ENCODE measurements around the gene PRELID1. TPM values are rescaled to one million over a fixed set of nuclear protein-coding genes. Genes with fewer than 3 reads are reported as not detected.

Gene PRELID1
- total RNA-seq, 2 donors from 2014 or later: 42.2 to 54.0 TPM

DNA sequence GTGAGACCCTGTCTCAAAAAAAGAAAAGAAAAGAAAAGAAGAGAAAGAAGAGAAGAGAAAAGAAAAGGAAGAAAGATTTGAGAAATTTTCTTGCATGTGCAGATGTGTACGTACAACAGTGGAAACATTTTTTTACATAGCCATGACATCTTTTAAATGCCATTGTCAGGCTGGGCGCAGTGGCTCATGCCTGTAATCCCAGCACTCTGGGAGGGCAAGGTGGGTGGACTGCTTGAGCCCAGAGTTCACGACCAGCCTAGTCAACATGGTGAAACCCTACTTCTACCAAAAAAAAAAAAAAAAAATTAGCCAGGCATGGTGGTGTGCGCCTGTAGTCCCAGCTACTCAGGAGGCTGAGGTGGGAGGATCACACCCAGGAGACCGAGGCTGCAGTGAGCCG, 41.3 kb downstream of the PRELID1 start:
- no peaks in the 10 kb centered on the region for H3K27me3 ChIP-seq (replicated peaks; ENCODE audit: insufficient read depth)
- ATAC-seq (ENCODE audit: insufficient number of reproducible peaks, low FRiP score, low read depth): no peak
- no peaks in the 10 kb centered on the region for H3K9me3 ChIP-seq
- no peak overlapping the region for H3K4me3 ChIP-seq
- no peak for TF ChIP-seq CTCF (IDR thresholded peaks at IDR 0.05)
- H3K36me3 ChIP-seq: peaks cover 14% of the 10 kb centered on the region
- DNase-seq (ENCODE audit: low spot score): no peak
- H3K27ac ChIP-seq: no peak overlapping the region
- peaks cover 8 to 31% of the 10 kb centered on the region in 2 donors for H3K4me1 ChIP-seq (ENCODE audit: control insufficient read depth in 1 of 2, low read depth in 2 of 2)

- H3K9me3 ChIP-seq: no peaks in the 10 kb centered on the region
- no peak overlapping the region for H3K27ac ChIP-seq
- peaks cover 6% of the 10 kb centered on the region for H3K36me3 ChIP-seq
- no peak for TF ChIP-seq CTCF (IDR thresholded peaks at IDR 0.05)
- no peak for ATAC-seq (ENCODE audit: insufficient number of reproducible peaks, low FRiP score, low read depth)
- no peaks in the 10 kb centered on the region for H3K27me3 ChIP-seq (replicated peaks; ENCODE audit: insufficient read depth)
- peaks cover 18 to 43% of the 10 kb centered on the region in 2 donors for H3K4me1 ChIP-seq (ENCODE audit: control insufficient read depth in 1 of 2, low read depth in 2 of 2)
- no peak for DNase-seq (ENCODE audit: low spot score)
- no peak overlapping the region for H3K4me3 ChIP-seq
Measured at GRCh38 chr5:177346820-177347219, 43.2 kb downstream of the PRELID1 start.

- no peak for ATAC-seq (ENCODE audit: insufficient number of reproducible peaks, low FRiP score, low read depth)
- peaks cover 18 to 46% of the 10 kb centered on the region in 2 donors for H3K4me1 ChIP-seq (ENCODE audit: control insufficient read depth in 1 of 2, low read depth in 2 of 2)
Measured at GRCh38 chr5:177347699-177348098, 44.1 kb downstream of the PRELID1 start.

GRCh38 chr5:177349362-177349647, 45.7 kb downstream of the PRELID1 start:
- no peak overlapping the region for H3K4me3 ChIP-seq
- H3K27ac ChIP-seq: no peak overlapping the region
- peaks cover 5% of the 10 kb centered on the region for H3K36me3 ChIP-seq
- DNase-seq (ENCODE audit: low spot score) (no peak), ATAC-seq (ENCODE audit: insufficient number of reproducible peaks, low FRiP score, low read depth) (no peak)
- TF ChIP-seq CTCF (IDR thresholded peaks at IDR 0.05): no peak
- H3K4me1 ChIP-seq (ENCODE audit: control insufficient read depth in 1 of 2, low read depth in 2 of 2): peaks cover 18 to 46% of the 10 kb centered on the region in 2 donors
- no peaks in the 10 kb centered on the region for H3K9me3 ChIP-seq
- H3K27me3 ChIP-seq (replicated peaks; ENCODE audit: insufficient read depth): no peaks in the 10 kb centered on the region

More at GRCh38 chr5:177347699-177348098, 44.1 kb downstream of the PRELID1 start:
- Histone ChIP-seq H3K27me3 (replicated peaks; ENCODE audit: insufficient read depth) (no peaks in the 10 kb centered on the region), H3K9me3 (no peaks in the 10 kb centered on the region), H3K36me3 (peaks cover 5% of the 10 kb centered on the region), H3K27ac (no peak overlapping the region), H3K4me3 (no peak overlapping the region)
- no peak for DNase-seq (ENCODE audit: low spot score)
- no peak for TF ChIP-seq CTCF (IDR thresholded peaks at IDR 0.05)

DNA sequence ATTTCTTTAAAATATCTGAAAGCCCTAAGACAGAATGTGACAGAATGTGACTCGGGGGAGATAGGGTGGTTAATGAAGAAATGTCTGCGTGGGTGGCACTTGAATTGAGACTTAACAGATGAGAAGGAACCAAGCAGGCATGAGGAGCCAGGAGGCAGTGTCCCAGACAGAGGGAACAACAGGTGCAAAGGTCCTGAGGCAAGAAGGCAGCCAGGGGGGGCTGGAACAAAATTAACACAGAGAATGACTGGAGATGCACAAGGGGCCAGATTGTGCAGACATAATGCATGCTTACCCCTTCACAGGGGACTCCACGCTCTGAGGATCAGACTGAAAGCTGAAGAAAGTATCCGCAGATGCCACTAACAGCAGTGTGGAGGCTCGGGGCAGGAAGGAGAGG, 46.2 kb downstream of the PRELID1 start:
- no peak for TF ChIP-seq CTCF (IDR thresholded peaks at IDR 0.05)
- Histone ChIP-seq H3K36me3 (peaks cover 5% of the 10 kb centered on the region), H3K27me3 (replicated peaks; ENCODE audit: insufficient read depth) (no peaks in the 10 kb centered on the region), H3K4me1 (ENCODE audit: control insufficient read depth in 1 of 2, low read depth in 2 of 2) (peaks cover 18 to 46% of the 10 kb centered on the region in 2 donors), H3K9me3 (no peaks in the 10 kb centered on the region), H3K27ac (no peak overlapping the region), H3K4me3 (no peak overlapping the region)
- no peak for DNase-seq (ENCODE audit: low spot score)
- no peak for ATAC-seq (ENCODE audit: insufficient number of reproducible peaks, low FRiP score, low read depth)

All from thoracic aorta (tissue), 2 donors.